Coronary artery (tissue), 2 donors: ENCODE data around the gene PPP4C.

ENCODE experiments used
- DNase-seq: peaks from one replicate; pipeline ENCODE4 v3.0.0-alpha.2; 2017; ENCODE audit warnings: low spot score
- H3K27ac ChIP-seq, 2 donors: fragments of 200-600 bp; sonication (generic); one replicate each; pipeline ENCODE4 v1.5.1; 2016 to 2019
- H3K4me3 ChIP-seq: fragments of 200-600 bp; sonication (generic); 2 replicates; pipeline ENCODE4 v1.5.1; 2016; ENCODE audit warnings: mild to moderate bottlenecking, moderate library complexity
- CTCF ChIP-seq: fragments of 200-600 bp; sonication (generic); IDR thresholded peaks from one replicate; pipeline ENCODE4 v1.5.1; 2019; ENCODE audit warnings: antibody characterized with exemption

The PPP4C gene

GRCh38 chr16:30065943-30066760, 9.6 kb upstream of the PPP4C start:
- peak overlapping the region; percentile 99 to 100 for H3K27ac ChIP-seq
- DNase-seq = no peak
- H3K4me3 ChIP-seq = peak overlapping the region; percentile 80
- no peak for TF ChIP-seq CTCF

- Histone ChIP-seq H3K4me3 (peak overlapping the region; percentile 80), H3K27ac (peak overlapping the region; percentile 99 to 100)
- DNase-seq = no peak
- TF ChIP-seq CTCF = no peak
Measured at GRCh38 chr16:30066761-30067583, 8.8 kb upstream of the PPP4C start.

GRCh38 chr16:30067584-30067916, 8.2 kb upstream of the PPP4C start:
- Histone ChIP-seq H3K27ac (peak overlapping the region; percentile 99 to 100), H3K4me3 (peak overlapping the region; percentile 80)
- no peak for DNase-seq

GRCh38 chr16:30068333-30068732, 7.5 kb upstream of the PPP4C start:
- no peak for TF ChIP-seq CTCF
- H3K27ac ChIP-seq = peak overlapping the region in 1 of 2 donors; percentile 54
- DNase-seq = no peak
- no peak overlapping the region for H3K4me3 ChIP-seq

More at GRCh38 chr16:30067584-30067916, 8.2 kb upstream of the PPP4C start:
- TF ChIP-seq CTCF = no peak

GRCh38 chr16:30068750-30069610, 6.8 kb upstream of the PPP4C start:
- H3K27ac ChIP-seq = peak overlapping the region in 1 of 2 donors; percentile 54
- TF ChIP-seq CTCF = peak; percentile 12
- H3K4me3 ChIP-seq = peak overlapping the region; percentile 25
- no peak for DNase-seq

- Histone ChIP-seq H3K4me3 (peak overlapping the region; percentile 25), H3K27ac (peak overlapping the region in 1 of 2 donors; percentile 54)
- TF ChIP-seq CTCF = no peak
- no peak for DNase-seq
Measured at GRCh38 chr16:30069611-30070462, 6.0 kb upstream of the PPP4C start.
